C4-2B (cell line): ENCODE data around the gene SERPINB2.

Experiments used
- CTCF ChIP-seq: fragments of 450-650 bp; conservative IDR thresholded peaks from 2 replicates; pipeline ENCODE4 v1.5.1; 2017; ENCODE audit warnings: mild to moderate bottlenecking
- ZFX ChIP-seq: fragments of 450-650 bp; IDR thresholded peaks from 2 replicates; pipeline ENCODE4 v1.6.1; 2017

GRCh38 chr18:63947051-63947790 is 59.7 kb downstream of the SERPINB2 start:
- TF ChIP-seq CTCF (no peak), ZFX (no peak)
